Lower leg skin (tissue), 3 donors: Measurements from ENCODE around the gene TRPM8.

ENCODE experiments used
- CTCF ChIP-seq, 3 donors: fragments of 450-650 bp; IDR thresholded peaks; one replicate each; pipeline ENCODE4 v1.5.1; 2016; ENCODE audit warnings: antibody characterized with exemption in 3 of 3, mild to moderate bottlenecking in 3 of 3, moderate library complexity in 2 of 3
- POLR2A ChIP-seq, 2 donors: fragments of 450-650 bp; IDR thresholded peaks; one replicate each; pipeline ENCODE4 v1.6.1; 2016 to 2017; ENCODE audit warnings: antibody characterized with exemption in 2 of 2, mild to moderate bottlenecking in 1 of 2, moderate library complexity in 1 of 2

GRCh38 chr2:234061624-234062257 lies 144.6 kb downstream of the TRPM8 start:
- TF ChIP-seq CTCF (IDR thresholded peaks at IDR 0.05) (no peak), POLR2A (IDR thresholded peaks at IDR 0.05) (no peak)
